ENCODE data around the gene C16orf95.

The C16orf95 gene

GRCh38 chr16:87276091-87276701 is 41.0 kb downstream of the C16orf95 start:
- TF ChIP-seq MAX (IDR thresholded peaks at IDR 0.05) (no peak), REST (IDR thresholded peaks at IDR 0.05; ENCODE audit: low read depth) (no peak), CREB1 (IDR thresholded peaks at IDR 0.05; ENCODE audit: low read depth) (no peak), TAF1 (IDR thresholded peaks at IDR 0.05; ENCODE audit: low read depth) (no peak), YY1 (IDR thresholded peaks at IDR 0.05; ENCODE audit: low read depth) (no peak), EP300 (IDR thresholded peaks at IDR 0.05; ENCODE audit: borderline replicate concordance) (no peak)

- no peak for TF ChIP-seq FOXM1 (IDR thresholded peaks at IDR 0.05; ENCODE audit: borderline replicate concordance, low read depth)
- TF ChIP-seq RAD21 (IDR thresholded peaks at IDR 0.05; ENCODE audit: low read depth) = no peak
- no peak for TF ChIP-seq EGR1 (IDR thresholded peaks at IDR 0.05)
- TF ChIP-seq CEBPB (IDR thresholded peaks at IDR 0.05) = no peak
- no peak for TF ChIP-seq EP300 (IDR thresholded peaks at IDR 0.05; ENCODE audit: borderline replicate concordance)
- no peak for TF ChIP-seq CREB1 (IDR thresholded peaks at IDR 0.05; ENCODE audit: low read depth)
- no peak for TF ChIP-seq NFIC (IDR thresholded peaks at IDR 0.05)
- TF ChIP-seq TAF1 (IDR thresholded peaks at IDR 0.05; ENCODE audit: low read depth) = no peak
- TF ChIP-seq ZBTB7A (IDR thresholded peaks at IDR 0.05; ENCODE audit: low read depth) = no peak
These were observed 42.4 kb downstream of the C16orf95 start for GRCh38 chr16:87274794-87275193.

- TF ChIP-seq EP300 (IDR thresholded peaks at IDR 0.05; ENCODE audit: borderline replicate concordance) = no peak
- TF ChIP-seq NFIC (IDR thresholded peaks at IDR 0.05) = no peak
- no peak for TF ChIP-seq EGR1 (IDR thresholded peaks at IDR 0.05)
- no peak for TF ChIP-seq FOXM1 (IDR thresholded peaks at IDR 0.05; ENCODE audit: borderline replicate concordance, low read depth)
- TF ChIP-seq CEBPB (IDR thresholded peaks at IDR 0.05) = no peak
- no peak for TF ChIP-seq USF1 (IDR thresholded peaks at IDR 0.05)
- no peak for TF ChIP-seq YY1 (IDR thresholded peaks at IDR 0.05; ENCODE audit: low read depth)
- no peak for TF ChIP-seq TCF12 (IDR thresholded peaks at IDR 0.05; ENCODE audit: low read depth)
- TF ChIP-seq RAD21 (IDR thresholded peaks at IDR 0.05; ENCODE audit: low read depth) = no peak
- no peak for TF ChIP-seq ZBTB7A (IDR thresholded peaks at IDR 0.05; ENCODE audit: low read depth)
- no peak for TF ChIP-seq REST (IDR thresholded peaks at IDR 0.05; ENCODE audit: low read depth)
- no peak for TF ChIP-seq MAX (IDR thresholded peaks at IDR 0.05)
- TF ChIP-seq CREB1 (IDR thresholded peaks at IDR 0.05; ENCODE audit: low read depth) = no peak
- TF ChIP-seq TEAD4 (IDR thresholded peaks at IDR 0.05) = no peak
- TF ChIP-seq TAF1 (IDR thresholded peaks at IDR 0.05; ENCODE audit: low read depth) = no peak
These were observed 43.6 kb downstream of the C16orf95 start for GRCh38 chr16:87273471-87274030.

- TF ChIP-seq EP300 (IDR thresholded peaks at IDR 0.05; ENCODE audit: borderline replicate concordance) = no peak
These were observed 45.9 kb downstream of the C16orf95 start for GRCh38 chr16:87271256-87271655.

GRCh38 chr16:87267566-87267965 is 49.6 kb downstream of the C16orf95 start:
- TF ChIP-seq EP300 (IDR thresholded peaks at IDR 0.05; ENCODE audit: borderline replicate concordance) = no peak
- no peak for TF ChIP-seq EGR1 (IDR thresholded peaks at IDR 0.05)
- no peak for TF ChIP-seq CEBPB (IDR thresholded peaks at IDR 0.05)
- TF ChIP-seq MAX (IDR thresholded peaks at IDR 0.05) = no peak
- TF ChIP-seq TCF12 (IDR thresholded peaks at IDR 0.05; ENCODE audit: low read depth) = no peak
- no peak for TF ChIP-seq TAF1 (IDR thresholded peaks at IDR 0.05; ENCODE audit: low read depth)
- no peak for TF ChIP-seq NFIC (IDR thresholded peaks at IDR 0.05)
- TF ChIP-seq CREB1 (IDR thresholded peaks at IDR 0.05; ENCODE audit: low read depth) = no peak
- no peak for TF ChIP-seq USF1 (IDR thresholded peaks at IDR 0.05)
- no peak for TF ChIP-seq REST (IDR thresholded peaks at IDR 0.05; ENCODE audit: low read depth)
- no peak for TF ChIP-seq YY1 (IDR thresholded peaks at IDR 0.05; ENCODE audit: low read depth)
- no peak for TF ChIP-seq FOXM1 (IDR thresholded peaks at IDR 0.05; ENCODE audit: borderline replicate concordance, low read depth)

Measured in Ishikawa (cell line).